WERI-Rb-1 (cell line): ENCODE measurements around the gene ACTA2.

ENCODE experiments used
- DNase-seq: peaks from one replicate; pipeline ENCODE4 v3.0.0-alpha.2; 2020
- H3K27ac ChIP-seq: fragments of 250-450 bp; sonication (Bioruptor Pico); 2 replicates; pipeline ENCODE4 v1.5.1; 2020; ENCODE audit warnings: mild to moderate bottlenecking, moderate library complexity
- H3K27me3 ChIP-seq: fragments of 250-450 bp; sonication (Bioruptor Pico); 2 replicates; pipeline ENCODE4 v1.5.1; 2021; ENCODE audit warnings: mild to moderate bottlenecking, low read depth, moderate library complexity; ENCODE audit not compliant: insufficient read depth, severe bottlenecking
- H3K36me3 ChIP-seq: fragments of 250-450 bp; sonication (Bioruptor Pico); 2 replicates; pipeline ENCODE4 v1.5.1; 2020; ENCODE audit warnings: mild to moderate bottlenecking, moderate library complexity
- H3K4me3 ChIP-seq: 2 replicates; pipeline ENCODE4 v1.5.1; 2011; ENCODE audit warnings: low read depth, mild to moderate bottlenecking, control low read depth, low read length
- H3K9me3 ChIP-seq: fragments of 250-450 bp; sonication (Bioruptor Pico); 2 replicates; pipeline ENCODE4 v1.5.1; 2021; ENCODE audit warnings: mild to moderate bottlenecking, moderate library complexity; ENCODE audit not compliant: severe bottlenecking
- CTCF ChIP-seq: IDR thresholded peaks from 2 replicates; pipeline ENCODE4 v1.5.1; 2011; ENCODE audit warnings: low read depth, mild to moderate bottlenecking, control low read depth, inconsistent platforms, low read length

The ACTA2 gene

GRCh38 chr10:88923520-88923919, 29.1 kb downstream of the ACTA2 start:
- no peaks in the 10 kb centered on the region for H3K9me3 ChIP-seq
- TF ChIP-seq CTCF = no peak
- H3K27ac ChIP-seq = no peak overlapping the region
- H3K36me3 ChIP-seq = no peaks in the 10 kb centered on the region
- H3K4me3 ChIP-seq = no peak overlapping the region
- DNase-seq = no peak
- H3K27me3 ChIP-seq = no peaks in the 10 kb centered on the region

GRCh38 chr10:88922041-88922440, 30.5 kb downstream of the ACTA2 start:
- Histone ChIP-seq H3K27ac (no peak overlapping the region), H3K27me3 (no peaks in the 10 kb centered on the region), H3K36me3 (no peaks in the 10 kb centered on the region), H3K4me3 (no peak overlapping the region), H3K9me3 (no peaks in the 10 kb centered on the region)
- DNase-seq = no peak
- no peak for TF ChIP-seq CTCF

GRCh38 chr10:88920986-88921593, 31.5 kb downstream of the ACTA2 start:
- H3K36me3 ChIP-seq = no peaks in the 10 kb centered on the region
- H3K27ac ChIP-seq = no peak overlapping the region
- DNase-seq = no peak
- no peak overlapping the region for H3K4me3 ChIP-seq
- TF ChIP-seq CTCF = no peak
- H3K9me3 ChIP-seq = no peaks in the 10 kb centered on the region
- no peaks in the 10 kb centered on the region for H3K27me3 ChIP-seq

- no peak overlapping the region for H3K4me3 ChIP-seq
- no peaks in the 10 kb centered on the region for H3K27me3 ChIP-seq
- no peaks in the 10 kb centered on the region for H3K36me3 ChIP-seq
- no peaks in the 10 kb centered on the region for H3K9me3 ChIP-seq
- DNase-seq = no peak
- H3K27ac ChIP-seq = no peak overlapping the region
- TF ChIP-seq CTCF = no peak
These were observed 32.4 kb downstream of the ACTA2 start for GRCh38 chr10:88920198-88920597.

- Histone ChIP-seq H3K4me3 (no peak overlapping the region), H3K36me3 (no peaks in the 10 kb centered on the region), H3K27ac (no peak overlapping the region), H3K9me3 (no peaks in the 10 kb centered on the region), H3K27me3 (no peaks in the 10 kb centered on the region)
- no peak for DNase-seq
- no peak for TF ChIP-seq CTCF
These were observed 33.5 kb downstream of the ACTA2 start for GRCh38 chr10:88919041-88919440.
